Lung (tissue), 12 donors: ENCODE measurements around the gene CASP9. TPM values are rescaled to one million over a fixed set of nuclear protein-coding genes. Genes with fewer than 3 reads are reported as not detected.

Experiments
- ATAC-seq: fragments of 200-7000 bp; cut with Tn5 transposase; one replicate; pipeline ENCODE4 v1.9.1; 2020; ENCODE audit warnings: moderate number of reproducible peaks; ENCODE audit not compliant: insufficient read depth, low FRiP score
- DNase-seq, 3 donors: peaks; one replicate each; pipeline ENCODE4 v3.0.0-alpha.2; 2013 to 2017
- H3K27ac ChIP-seq, 2 donors: one replicate each; pipeline ENCODE4 v1.5.1; 2013; ENCODE audit warnings: mild to moderate bottlenecking in 2 of 2, moderate library complexity in 2 of 2, control low read depth in 1 of 2, inconsistent platforms in 1 of 2, low read depth in 1 of 2, low read length in 1 of 2
- H3K27me3 ChIP-seq, 3 donors: one replicate each; pipeline ENCODE4 v1.5.1; 2013; ENCODE audit warnings: low read length in 2 of 3; ENCODE audit not compliant: control insufficient read depth in 3 of 3, insufficient read depth in 3 of 3
- H3K36me3 ChIP-seq, 4 donors: one replicate each; pipeline ENCODE4 v1.5.1; 2013; ENCODE audit warnings: low read length in 4 of 4, mild to moderate bottlenecking in 1 of 4, moderate library complexity in 1 of 4; ENCODE audit not compliant: control insufficient read depth in 4 of 4, insufficient read depth in 4 of 4
- H3K4me1 ChIP-seq, 5 donors: one replicate each; pipeline ENCODE4 v1.5.1; 2013; ENCODE audit warnings: low read length in 5 of 5, mild to moderate bottlenecking in 2 of 5, moderate library complexity in 1 of 5; ENCODE audit not compliant: control insufficient read depth in 5 of 5, insufficient read depth in 5 of 5
- H3K4me3 ChIP-seq: one replicate; pipeline ENCODE4 v1.5.1; 2013; ENCODE audit warnings: mild to moderate bottlenecking, control low read depth, moderate library complexity
- H3K9ac ChIP-seq, 2 donors: one replicate each; pipeline ENCODE4 v1.5.1; 2013; ENCODE audit warnings: low read length in 2 of 2, control low read depth in 1 of 2; ENCODE audit not compliant: insufficient read depth in 1 of 2
- H3K9me3 ChIP-seq, 4 donors: one replicate each; pipeline ENCODE4 v1.5.1; 2013; ENCODE audit warnings: low read length in 3 of 4, mild to moderate bottlenecking in 1 of 4, moderate library complexity in 1 of 4; ENCODE audit not compliant: control insufficient read depth in 4 of 4, insufficient read depth in 3 of 4
- CTCF ChIP-seq: IDR thresholded peaks from 2 replicates; pipeline ENCODE4 v1.5.1; 2012; ENCODE audit warnings: mild to moderate bottlenecking; ENCODE audit errors: control extremely low read depth, extremely low read depth
- WGBS, 2 donors: extraction: QIAGEN DNeasy Blood & Tissue Kit; methylation state at CpG; one replicate each; pipeline ENCODE4 v1.1.7; 2013; 5-methylcytosine and 5-hydroxymethylcytosine counted together
- polyA plus RNA-seq, 2 donors: library from polyadenylated mRNA; stranded (reverse); fragments of 200-250 nt; gene quantifications; one replicate each; pipeline ENCODE4 v1.2.1, GENCODE V29; 2013
- total RNA-seq, 2 donors: library from RNA; depleted of rRNA in 1 of 2; stranded (reverse); fragments of >200 nt in 1 of 2; gene quantifications; one replicate each; pipeline ENCODE4 v1.2.1, GENCODE V29; 2014 to 2021
- donor health status: control.
- donor health status: control.
- donor health status: Bipolar disorder and iron deficiency.
- donor health status: healthy.
- donor health status: DM: yes; HTN: yes; CAD: no.

The CASP9 gene
- total and polyA plus RNA-seq, 4 donors: 13.3 to 16.6 (median 13.8) TPM

DNA sequence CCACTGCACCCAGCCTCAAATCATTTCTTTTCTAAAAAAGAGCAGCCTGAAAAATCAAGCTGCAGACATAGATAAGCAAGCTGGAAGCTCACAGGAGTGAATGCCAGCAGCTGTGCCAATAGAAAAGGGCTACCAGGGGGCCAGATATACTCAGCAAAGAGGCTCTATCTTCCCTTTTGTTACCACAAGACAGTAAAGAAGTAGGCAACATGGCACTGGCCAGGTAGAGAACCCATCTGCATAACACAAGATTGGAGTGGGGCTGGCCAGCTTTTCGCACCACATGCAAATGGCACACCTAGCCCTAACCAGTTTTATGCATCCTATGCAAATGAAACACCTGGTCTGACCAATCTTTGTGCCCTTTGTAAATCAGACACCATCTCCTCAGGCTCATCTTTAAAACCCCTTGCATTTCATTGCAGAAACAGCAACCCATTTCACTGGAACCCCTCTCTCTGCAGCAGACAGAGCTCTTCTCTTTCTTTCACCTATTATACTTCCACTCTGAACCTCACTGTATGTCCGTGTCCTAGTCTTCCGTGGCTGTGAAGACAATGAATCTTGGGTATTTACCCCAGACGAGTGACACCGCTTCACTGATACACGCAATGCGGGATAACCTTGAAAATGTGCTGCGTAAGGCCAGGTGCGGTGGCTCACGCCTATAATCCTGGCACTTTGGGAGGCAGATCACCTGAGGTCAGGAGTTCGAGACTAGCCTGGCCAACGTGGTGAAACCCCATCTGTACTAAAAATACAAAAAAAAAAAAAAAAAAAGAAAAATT lies 15.1 kb downstream of the CASP9 start:
- H3K27ac ChIP-seq: no peak overlapping the region
- H3K9me3 ChIP-seq: no peaks in the 10 kb centered on the region
- DNase-seq: no peak
- no peak for ATAC-seq
- no peak for TF ChIP-seq CTCF
- 94 to 97% methylated on average over 12 of the region's 12 CpGs for WGBS, 2 donors
- no peak overlapping the region for H3K4me3 ChIP-seq
- H3K36me3 ChIP-seq: peaks cover 0 to 26% (median 6%) of the 10 kb centered on the region in 4 donors
- H3K4me1 ChIP-seq: peaks cover 0 to 4% (median 0%) of the 10 kb centered on the region in 5 donors
- H3K27me3 ChIP-seq: no peaks in the 10 kb centered on the region
- H3K9ac ChIP-seq: no peak overlapping the region

DNA sequence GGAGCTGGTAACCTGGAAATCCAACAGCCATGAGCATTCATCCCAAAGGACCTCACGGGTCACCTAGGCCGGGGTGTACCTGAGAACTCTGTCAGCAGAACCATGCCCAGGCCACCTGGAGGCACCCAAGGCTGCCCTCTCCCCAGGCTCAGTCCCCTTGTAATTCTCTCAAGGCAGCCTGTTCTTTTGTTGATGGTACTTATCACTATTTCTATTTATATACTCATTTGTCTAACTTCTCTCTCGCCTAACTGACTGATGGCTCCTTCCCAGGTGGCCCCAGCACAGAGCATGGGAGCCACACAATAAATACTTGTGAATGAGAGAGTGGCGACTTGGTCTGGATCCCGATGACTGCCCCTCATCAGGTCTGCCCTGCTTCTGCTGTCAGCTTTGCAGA lies 16.7 kb downstream of the CASP9 start:
- H3K4me3 ChIP-seq: no peak overlapping the region
- H3K36me3 ChIP-seq: peaks cover 0 to 31% (median 4%) of the 10 kb centered on the region in 4 donors
- WGBS, 2 donors: 91 to 97% methylated on average over 5 of the region's 5 CpGs
- DNase-seq: no peak
- H3K9me3 ChIP-seq: no peaks in the 10 kb centered on the region
- no peak for ATAC-seq
- no peak overlapping the region for H3K9ac ChIP-seq
- H3K4me1 ChIP-seq: peaks cover 0 to 4% (median 0%) of the 10 kb centered on the region in 5 donors
- TF ChIP-seq CTCF: no peak
- H3K27me3 ChIP-seq: no peaks in the 10 kb centered on the region
- H3K27ac ChIP-seq: no peak overlapping the region

GRCh38 chr1:15506831-15507230 lies 17.2 kb downstream of the CASP9 start:
- no peak for ATAC-seq
- DNase-seq: no peak
- TF ChIP-seq CTCF: no peak
- H3K4me3 ChIP-seq: no peak overlapping the region
- H3K36me3 ChIP-seq: peaks cover 0 to 31% (median 4%) of the 10 kb centered on the region in 4 donors
- no peaks in the 10 kb centered on the region for H3K27me3 ChIP-seq
- H3K9me3 ChIP-seq: no peaks in the 10 kb centered on the region
- H3K4me1 ChIP-seq: peaks cover 0 to 4% (median 0%) of the 10 kb centered on the region in 5 donors
- no peak overlapping the region for H3K27ac ChIP-seq
- H3K9ac ChIP-seq: no peak overlapping the region
- 96 to 97% methylated on average over 17 of the region's 17 CpGs for WGBS, 2 donors
